ENCODE measurements around the gene KRTAP29-1.

DNA sequence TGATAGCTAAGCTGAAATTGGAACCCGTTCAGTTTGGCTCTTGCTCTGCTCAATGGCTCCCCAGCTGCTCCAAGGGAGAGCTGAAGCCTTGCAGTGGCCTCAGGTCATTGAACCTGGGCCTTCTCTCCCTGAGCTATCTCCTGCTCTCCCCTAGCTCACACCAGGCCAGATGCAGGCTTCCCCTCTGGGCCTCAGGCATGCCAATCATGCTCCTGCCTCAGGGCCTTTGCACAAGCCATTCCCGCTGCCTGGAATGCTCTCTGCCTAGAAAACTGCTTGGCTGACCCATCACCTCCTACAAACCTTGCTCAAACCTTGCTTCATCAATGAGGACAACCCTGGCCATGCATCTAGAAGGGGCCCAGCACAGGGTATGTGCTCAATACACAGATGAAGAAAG is 29.6 kb upstream of the KRTAP29-1 start:
- TF ChIP-seq, protein P1, sequence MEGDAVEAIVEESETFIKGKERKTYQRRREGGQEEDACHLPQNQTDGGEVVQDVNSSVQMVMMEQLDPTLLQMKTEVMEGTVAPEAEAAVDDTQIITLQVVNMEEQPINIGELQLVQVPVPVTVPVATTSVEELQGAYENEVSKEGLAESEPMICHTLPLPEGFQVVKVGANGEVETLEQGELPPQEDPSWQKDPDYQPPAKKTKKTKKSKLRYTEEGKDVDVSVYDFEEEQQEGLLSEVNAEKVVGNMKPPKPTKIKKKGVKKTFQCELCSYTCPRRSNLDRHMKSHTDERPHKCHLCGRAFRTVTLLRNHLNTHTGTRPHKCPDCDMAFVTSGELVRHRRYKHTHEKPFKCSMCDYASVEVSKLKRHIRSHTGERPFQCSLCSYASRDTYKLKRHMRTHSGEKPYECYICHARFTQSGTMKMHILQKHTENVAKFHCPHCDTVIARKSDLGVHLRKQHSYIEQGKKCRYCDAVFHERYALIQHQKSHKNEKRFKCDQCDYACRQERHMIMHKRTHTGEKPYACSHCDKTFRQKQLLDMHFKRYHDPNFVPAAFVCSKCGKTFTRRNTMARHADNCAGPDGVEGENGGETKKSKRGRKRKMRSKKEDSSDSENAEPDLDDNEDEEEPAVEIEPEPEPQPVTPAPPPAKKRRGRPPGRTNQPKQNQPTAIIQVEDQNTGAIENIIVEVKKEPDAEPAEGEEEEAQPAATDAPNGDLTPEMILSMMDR (conservative IDR thresholded peaks at IDR 0.05; ENCODE audit: low read depth, low read length) = no peak
- no peak for TF ChIP-seq EZH2 (IDR thresholded peaks at IDR 0.05; ENCODE audit: borderline replicate concordance, low read depth, low read length, poor library complexity, severe bottlenecking)
